ENCODE results near the gene TFCP2.

TFCP2 gene

GRCh38 chr12:51077930-51078329 is 95.0 kb downstream of the TFCP2 start:
- Mint-ChIP-seq H3K27me3 (ENCODE audit: low read depth) (no peaks in the 10 kb centered on the region), H3K4me3 (peak overlapping the region in 1 of 3 experiments; percentile 9), H3K4me1 (peaks cover 68% of the 10 kb centered on the region), H3K27ac (peak overlapping the region in 2 of 3 experiments; percentile 15 to 56), H3K36me3 (ENCODE audit: low read depth) (peaks cover 43% of the 10 kb centered on the region), H3K9me3 (no peaks in the 10 kb centered on the region)
- TF ChIP-seq CTCF (IDR thresholded peaks at IDR 0.05; ENCODE audit: unreplicated experiment in 3 of 3), result no peak

- no peak for TF ChIP-seq CTCF (IDR thresholded peaks at IDR 0.05; ENCODE audit: unreplicated experiment in 3 of 3)
- H3K27me3 Mint-ChIP-seq (ENCODE audit: low read depth), result no peaks in the 10 kb centered on the region
- peaks cover 58% of the 10 kb centered on the region for H3K36me3 Mint-ChIP-seq (ENCODE audit: low read depth)
- H3K9me3 Mint-ChIP-seq, result no peaks in the 10 kb centered on the region
- peaks cover 62% of the 10 kb centered on the region for H3K4me1 Mint-ChIP-seq
- H3K27ac Mint-ChIP-seq, result peak overlapping the region; percentile 7 to 66 (median 40)
- no peak overlapping the region for H3K4me3 Mint-ChIP-seq
These were observed 96.6 kb downstream of the TFCP2 start for GRCh38 chr12:51076236-51076930.

- TF ChIP-seq CTCF (IDR thresholded peaks at IDR 0.05; ENCODE audit: unreplicated experiment in 3 of 3), result no peak
- H3K36me3 Mint-ChIP-seq (ENCODE audit: low read depth), result peaks cover 59% of the 10 kb centered on the region
- no peak overlapping the region for H3K4me3 Mint-ChIP-seq
- no peaks in the 10 kb centered on the region for H3K27me3 Mint-ChIP-seq (ENCODE audit: low read depth)
- H3K4me1 Mint-ChIP-seq, result peaks cover 56% of the 10 kb centered on the region
- no peaks in the 10 kb centered on the region for H3K9me3 Mint-ChIP-seq
- H3K27ac Mint-ChIP-seq, result no peak overlapping the region
These were observed 97.5 kb downstream of the TFCP2 start for GRCh38 chr12:51075390-51075789.

- peaks cover 70% of the 10 kb centered on the region for H3K36me3 Mint-ChIP-seq (ENCODE audit: low read depth)
- peaks cover 34% of the 10 kb centered on the region for H3K4me1 Mint-ChIP-seq
- no peaks in the 10 kb centered on the region for H3K27me3 Mint-ChIP-seq (ENCODE audit: low read depth)
- peak overlapping the region; percentile 27 to 95 (median 88) for H3K27ac Mint-ChIP-seq
- TF ChIP-seq CTCF (IDR thresholded peaks at IDR 0.05; ENCODE audit: unreplicated experiment in 3 of 3), result no peak
- no peaks in the 10 kb centered on the region for H3K9me3 Mint-ChIP-seq
- H3K4me3 Mint-ChIP-seq, result no peak overlapping the region
These were observed 101.3 kb downstream of the TFCP2 start for GRCh38 chr12:51071663-51072062.

- no peak for TF ChIP-seq CTCF (IDR thresholded peaks at IDR 0.05; ENCODE audit: unreplicated experiment in 3 of 3)
- H3K27ac Mint-ChIP-seq, result peak overlapping the region in 2 of 3 experiments; percentile 43 to 45
These were observed 102.9 kb downstream of the TFCP2 start for GRCh38 chr12:51070004-51070403.

GRCh38 chr12:51067771-51068170 is 105.2 kb downstream of the TFCP2 start:
- no peak overlapping the region for H3K4me3 Mint-ChIP-seq
- H3K27me3 Mint-ChIP-seq (ENCODE audit: low read depth), result no peaks in the 10 kb centered on the region
- no peak for TF ChIP-seq CTCF (IDR thresholded peaks at IDR 0.05; ENCODE audit: unreplicated experiment in 3 of 3)
- H3K27ac Mint-ChIP-seq, result no peak overlapping the region
- no peaks in the 10 kb centered on the region for H3K9me3 Mint-ChIP-seq
- H3K36me3 Mint-ChIP-seq (ENCODE audit: low read depth), result peaks cover 78% of the 10 kb centered on the region
- H3K4me1 Mint-ChIP-seq, result peaks cover 16% of the 10 kb centered on the region

More at GRCh38 chr12:51070004-51070403, 102.9 kb downstream of the TFCP2 start:
- H3K9me3 Mint-ChIP-seq, result no peaks in the 10 kb centered on the region
- H3K27me3 Mint-ChIP-seq (ENCODE audit: low read depth), result no peaks in the 10 kb centered on the region
- H3K36me3 Mint-ChIP-seq (ENCODE audit: low read depth), result peaks cover 73% of the 10 kb centered on the region
- no peak overlapping the region for H3K4me3 Mint-ChIP-seq
- H3K4me1 Mint-ChIP-seq, result peaks cover 22% of the 10 kb centered on the region

Measured in nephron (organoid).